Measurements from ENCODE around the gene PCBP3. TPM values are rescaled to one million over a fixed set of nuclear protein-coding genes. Genes with fewer than 3 reads are reported as not detected.

The PCBP3 gene
- total and polyA plus RNA-seq, 2 experiments from 2014 or later, result 3.4 to 4.3 TPM

DNA sequence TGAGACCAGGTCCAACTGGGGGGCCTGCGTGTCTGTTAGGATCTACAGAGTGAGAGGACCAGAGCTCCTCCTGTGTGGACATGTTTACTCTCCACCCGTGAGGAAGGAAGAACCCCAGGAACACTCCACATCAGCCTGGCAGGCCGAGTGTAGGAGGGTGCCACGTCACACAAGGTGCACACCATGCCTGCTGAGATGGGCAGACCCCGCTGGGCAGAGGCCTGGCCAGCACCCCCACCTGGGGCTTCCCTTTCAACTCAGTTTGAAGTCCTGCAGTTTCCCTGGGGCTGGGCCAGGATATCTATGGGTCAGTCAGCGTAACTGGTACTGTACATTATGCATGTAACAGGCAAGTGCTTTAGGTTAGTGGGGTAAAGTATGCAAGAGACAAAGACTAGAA lies 30.1 kb upstream of the PCBP3 start:
- Histone ChIP-seq H3K4me1 (ENCODE audit: low read depth) (no peaks in the 10 kb centered on the region), H3K27me3 (peaks cover 17% of the 10 kb centered on the region), H3K9me3 (ENCODE audit: low read depth) (no peaks in the 10 kb centered on the region), H3K36me3 (no peaks in the 10 kb centered on the region), H3K4me3 (no peak overlapping the region), H3K27ac (no peak overlapping the region)
- TF ChIP-seq, protein P1, sequence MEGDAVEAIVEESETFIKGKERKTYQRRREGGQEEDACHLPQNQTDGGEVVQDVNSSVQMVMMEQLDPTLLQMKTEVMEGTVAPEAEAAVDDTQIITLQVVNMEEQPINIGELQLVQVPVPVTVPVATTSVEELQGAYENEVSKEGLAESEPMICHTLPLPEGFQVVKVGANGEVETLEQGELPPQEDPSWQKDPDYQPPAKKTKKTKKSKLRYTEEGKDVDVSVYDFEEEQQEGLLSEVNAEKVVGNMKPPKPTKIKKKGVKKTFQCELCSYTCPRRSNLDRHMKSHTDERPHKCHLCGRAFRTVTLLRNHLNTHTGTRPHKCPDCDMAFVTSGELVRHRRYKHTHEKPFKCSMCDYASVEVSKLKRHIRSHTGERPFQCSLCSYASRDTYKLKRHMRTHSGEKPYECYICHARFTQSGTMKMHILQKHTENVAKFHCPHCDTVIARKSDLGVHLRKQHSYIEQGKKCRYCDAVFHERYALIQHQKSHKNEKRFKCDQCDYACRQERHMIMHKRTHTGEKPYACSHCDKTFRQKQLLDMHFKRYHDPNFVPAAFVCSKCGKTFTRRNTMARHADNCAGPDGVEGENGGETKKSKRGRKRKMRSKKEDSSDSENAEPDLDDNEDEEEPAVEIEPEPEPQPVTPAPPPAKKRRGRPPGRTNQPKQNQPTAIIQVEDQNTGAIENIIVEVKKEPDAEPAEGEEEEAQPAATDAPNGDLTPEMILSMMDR (IDR thresholded peaks at IDR 0.05; ENCODE audit: low read depth, low read length), result no peak
- no peak for DNase-seq (ENCODE audit: low read depth in 1 of 2, low spot score in 1 of 2)

DNA sequence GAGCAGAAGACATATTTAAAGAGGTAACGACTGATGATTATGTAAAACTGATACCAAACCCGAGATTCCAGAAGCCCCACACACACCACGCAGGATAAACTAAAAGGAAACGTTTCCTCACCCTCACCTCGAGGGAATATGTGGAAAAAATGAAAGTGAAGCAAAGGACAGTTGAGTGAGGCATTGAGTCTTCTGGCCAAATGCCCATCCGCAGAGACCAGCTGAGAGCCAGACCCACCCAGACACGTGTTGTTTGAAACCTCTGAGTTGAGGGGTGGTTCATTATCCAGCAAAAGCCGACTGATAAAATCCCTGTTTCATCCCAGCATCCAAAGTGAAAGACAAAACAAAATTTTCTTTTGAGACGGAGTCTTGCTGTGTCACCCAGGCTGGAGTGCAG lies 29.6 kb upstream of the PCBP3 start:
- no peaks in the 10 kb centered on the region for H3K36me3 ChIP-seq
- DNase-seq (ENCODE audit: low read depth in 1 of 2, low spot score in 1 of 2), result peak in 1 of 2 donors; percentile 33
- no peak overlapping the region for H3K4me3 ChIP-seq
- no peaks in the 10 kb centered on the region for H3K9me3 ChIP-seq (ENCODE audit: low read depth)
- TF ChIP-seq, protein P1 (IDR thresholded peaks at IDR 0.05; ENCODE audit: low read depth, low read length), result no peak
- peaks cover 12% of the 10 kb centered on the region for H3K27me3 ChIP-seq
- no peak overlapping the region for H3K27ac ChIP-seq
- H3K4me1 ChIP-seq (ENCODE audit: low read depth), result no peaks in the 10 kb centered on the region

DNA sequence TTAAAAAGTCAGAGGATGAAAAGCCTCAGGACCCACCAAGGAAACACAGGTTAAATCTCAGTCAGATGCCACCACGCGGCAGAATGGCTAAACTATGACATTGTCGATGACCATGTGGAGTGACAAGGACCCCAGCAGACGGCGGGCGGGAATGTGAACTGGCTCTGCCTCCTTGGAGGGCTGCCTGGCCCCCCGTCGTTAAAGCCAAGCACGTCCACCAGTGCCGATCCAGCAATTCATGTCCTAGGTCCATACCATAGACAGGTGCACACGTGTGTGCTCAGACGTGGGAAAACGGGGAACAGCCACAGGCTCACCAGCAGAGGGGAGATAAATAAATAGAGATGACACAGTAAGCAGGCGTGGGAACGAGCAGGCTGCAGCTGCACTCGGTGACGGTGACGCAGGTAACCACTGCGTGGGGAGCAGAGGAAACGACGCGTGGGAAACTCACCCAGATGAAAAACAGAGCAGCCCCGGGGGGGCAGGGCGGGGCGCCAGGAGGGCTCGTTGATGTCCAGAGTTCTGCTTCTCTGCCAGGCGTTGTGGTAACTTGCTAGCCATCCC lies 28.3 kb upstream of the PCBP3 start:
- DNase-seq (ENCODE audit: low read depth in 1 of 2, low spot score in 1 of 2), result no peak
- Histone ChIP-seq H3K27ac (no peak overlapping the region), H3K4me1 (ENCODE audit: low read depth) (no peaks in the 10 kb centered on the region), H3K36me3 (no peaks in the 10 kb centered on the region), H3K27me3 (peaks cover 5% of the 10 kb centered on the region), H3K9me3 (ENCODE audit: low read depth) (no peaks in the 10 kb centered on the region), H3K4me3 (no peak overlapping the region)
- TF ChIP-seq, protein P1 (IDR thresholded peaks at IDR 0.05; ENCODE audit: low read depth, low read length), result no peak

DNA sequence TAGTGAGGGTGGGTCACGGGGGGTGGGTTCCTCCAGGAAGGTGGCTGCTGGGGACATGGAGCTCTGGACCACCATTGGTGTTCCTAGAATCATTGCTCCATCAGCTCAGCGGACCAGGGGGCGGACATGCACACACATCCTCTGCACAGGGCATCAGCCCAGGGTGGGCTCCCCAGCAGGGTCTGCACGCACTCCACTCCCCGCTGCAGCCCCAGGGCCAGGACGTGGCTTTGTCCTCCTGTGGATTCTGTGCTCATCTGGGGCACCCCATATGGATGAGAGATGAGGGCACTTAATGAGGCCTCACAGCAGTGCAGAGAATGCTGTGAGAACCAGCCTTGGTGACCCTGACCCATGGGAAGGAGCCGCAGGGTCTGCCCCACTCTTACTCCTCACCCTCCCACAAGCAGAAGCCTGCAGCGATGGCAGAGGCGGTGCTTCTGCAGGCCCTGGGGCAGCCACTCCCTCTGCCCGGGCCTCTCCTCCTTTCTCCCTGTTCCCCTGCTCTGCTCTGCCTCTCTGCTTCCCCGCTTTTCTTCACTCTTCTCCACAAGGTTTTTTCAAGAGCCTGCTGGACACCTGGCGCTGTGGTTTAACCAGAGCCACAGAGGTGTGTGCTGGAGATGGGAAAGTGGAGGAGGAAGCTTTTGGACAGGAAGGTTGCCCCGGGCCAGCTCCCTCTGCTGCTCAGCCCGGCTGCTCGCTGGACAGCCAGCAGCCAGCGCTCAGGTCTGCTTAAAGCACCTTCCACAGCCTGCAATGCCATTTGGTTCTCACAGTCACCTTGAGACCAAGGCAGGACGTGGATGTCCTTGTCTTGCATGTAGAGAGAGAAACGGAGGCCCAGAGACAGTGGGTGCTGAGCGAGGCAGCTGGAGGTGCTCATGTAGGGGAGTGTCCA lies 26.3 kb upstream of the PCBP3 start:
- H3K27ac ChIP-seq, result no peak overlapping the region

DNA sequence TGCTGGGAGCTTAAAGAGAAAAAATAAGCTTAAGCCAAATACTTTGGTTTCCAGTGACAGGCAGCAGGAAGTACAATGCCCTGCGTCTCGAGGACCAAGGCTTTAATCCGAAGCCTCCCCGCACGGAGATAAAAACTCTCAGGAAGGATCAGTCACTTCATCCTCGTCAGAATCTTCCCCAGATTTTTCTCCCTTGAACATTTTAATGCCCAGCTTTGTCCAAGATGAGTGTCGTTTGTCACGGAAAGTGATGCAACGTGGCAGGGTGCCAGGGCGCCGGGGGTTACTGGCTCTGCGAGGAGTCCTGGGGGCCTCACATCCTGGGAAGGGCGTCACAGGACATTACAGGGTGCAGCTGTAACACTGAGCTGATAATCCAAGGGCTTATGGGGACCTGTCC lies 25.2 kb upstream of the PCBP3 start:
- Histone ChIP-seq H3K27me3 (no peaks in the 10 kb centered on the region), H3K36me3 (no peaks in the 10 kb centered on the region), H3K4me1 (ENCODE audit: low read depth) (no peaks in the 10 kb centered on the region), H3K27ac (no peak overlapping the region), H3K4me3 (no peak overlapping the region), H3K9me3 (ENCODE audit: low read depth) (no peaks in the 10 kb centered on the region)
- DNase-seq (ENCODE audit: low read depth in 1 of 2, low spot score in 1 of 2), result peak in 1 of 2 donors; percentile 46
- TF ChIP-seq, protein P1 (IDR thresholded peaks at IDR 0.05; ENCODE audit: low read depth, low read length), result no peak

More for the DNA sequence above, 26.3 kb upstream of the PCBP3 start:
- Histone ChIP-seq H3K4me3 (no peak overlapping the region), H3K4me1 (ENCODE audit: low read depth) (no peaks in the 10 kb centered on the region), H3K36me3 (no peaks in the 10 kb centered on the region), H3K27me3 (no peaks in the 10 kb centered on the region), H3K9me3 (ENCODE audit: low read depth) (no peaks in the 10 kb centered on the region)
- DNase-seq (ENCODE audit: low read depth in 1 of 2, low spot score in 1 of 2), result peak in 1 of 2 donors; percentile 38
- TF ChIP-seq, protein P1 (IDR thresholded peaks at IDR 0.05; ENCODE audit: low read depth, low read length), result no peak
